ENCODE data around the gene MMP20.

DNA sequence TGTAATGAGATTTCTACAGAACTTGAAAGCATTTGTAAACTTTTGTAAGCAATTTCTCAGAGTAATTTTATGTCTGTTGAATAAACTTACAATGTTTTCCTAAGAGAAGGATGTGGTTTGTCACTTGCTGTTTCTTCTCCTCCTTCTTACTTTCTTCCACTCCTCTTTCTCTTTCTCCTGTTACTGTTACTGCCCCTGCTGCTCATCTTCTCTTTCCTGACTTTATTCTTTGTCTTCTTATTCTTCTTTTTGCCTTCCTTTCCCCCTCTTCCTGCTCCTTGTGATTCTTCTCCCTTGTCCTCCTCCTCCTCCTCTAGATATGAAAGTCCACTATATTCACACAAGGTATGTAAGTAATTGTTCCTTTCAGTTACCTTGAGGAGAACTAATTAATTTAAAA, 63.5 kb downstream of the MMP20 start:
- no peak for TF ChIP-seq CREB1 (CRISPR knock-in tag; IDR thresholded peaks at IDR 0.05; ENCODE audit: low read depth)
- TF ChIP-seq, protein P1, sequence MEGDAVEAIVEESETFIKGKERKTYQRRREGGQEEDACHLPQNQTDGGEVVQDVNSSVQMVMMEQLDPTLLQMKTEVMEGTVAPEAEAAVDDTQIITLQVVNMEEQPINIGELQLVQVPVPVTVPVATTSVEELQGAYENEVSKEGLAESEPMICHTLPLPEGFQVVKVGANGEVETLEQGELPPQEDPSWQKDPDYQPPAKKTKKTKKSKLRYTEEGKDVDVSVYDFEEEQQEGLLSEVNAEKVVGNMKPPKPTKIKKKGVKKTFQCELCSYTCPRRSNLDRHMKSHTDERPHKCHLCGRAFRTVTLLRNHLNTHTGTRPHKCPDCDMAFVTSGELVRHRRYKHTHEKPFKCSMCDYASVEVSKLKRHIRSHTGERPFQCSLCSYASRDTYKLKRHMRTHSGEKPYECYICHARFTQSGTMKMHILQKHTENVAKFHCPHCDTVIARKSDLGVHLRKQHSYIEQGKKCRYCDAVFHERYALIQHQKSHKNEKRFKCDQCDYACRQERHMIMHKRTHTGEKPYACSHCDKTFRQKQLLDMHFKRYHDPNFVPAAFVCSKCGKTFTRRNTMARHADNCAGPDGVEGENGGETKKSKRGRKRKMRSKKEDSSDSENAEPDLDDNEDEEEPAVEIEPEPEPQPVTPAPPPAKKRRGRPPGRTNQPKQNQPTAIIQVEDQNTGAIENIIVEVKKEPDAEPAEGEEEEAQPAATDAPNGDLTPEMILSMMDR (conservative IDR thresholded peaks at IDR 0.05; ENCODE audit: low read depth in 2 of 2) = no peak
- no peak for TF ChIP-seq JUNB (IDR thresholded peaks at IDR 0.05; ENCODE audit: unreplicated experiment)
- TF ChIP-seq, protein P2, sequence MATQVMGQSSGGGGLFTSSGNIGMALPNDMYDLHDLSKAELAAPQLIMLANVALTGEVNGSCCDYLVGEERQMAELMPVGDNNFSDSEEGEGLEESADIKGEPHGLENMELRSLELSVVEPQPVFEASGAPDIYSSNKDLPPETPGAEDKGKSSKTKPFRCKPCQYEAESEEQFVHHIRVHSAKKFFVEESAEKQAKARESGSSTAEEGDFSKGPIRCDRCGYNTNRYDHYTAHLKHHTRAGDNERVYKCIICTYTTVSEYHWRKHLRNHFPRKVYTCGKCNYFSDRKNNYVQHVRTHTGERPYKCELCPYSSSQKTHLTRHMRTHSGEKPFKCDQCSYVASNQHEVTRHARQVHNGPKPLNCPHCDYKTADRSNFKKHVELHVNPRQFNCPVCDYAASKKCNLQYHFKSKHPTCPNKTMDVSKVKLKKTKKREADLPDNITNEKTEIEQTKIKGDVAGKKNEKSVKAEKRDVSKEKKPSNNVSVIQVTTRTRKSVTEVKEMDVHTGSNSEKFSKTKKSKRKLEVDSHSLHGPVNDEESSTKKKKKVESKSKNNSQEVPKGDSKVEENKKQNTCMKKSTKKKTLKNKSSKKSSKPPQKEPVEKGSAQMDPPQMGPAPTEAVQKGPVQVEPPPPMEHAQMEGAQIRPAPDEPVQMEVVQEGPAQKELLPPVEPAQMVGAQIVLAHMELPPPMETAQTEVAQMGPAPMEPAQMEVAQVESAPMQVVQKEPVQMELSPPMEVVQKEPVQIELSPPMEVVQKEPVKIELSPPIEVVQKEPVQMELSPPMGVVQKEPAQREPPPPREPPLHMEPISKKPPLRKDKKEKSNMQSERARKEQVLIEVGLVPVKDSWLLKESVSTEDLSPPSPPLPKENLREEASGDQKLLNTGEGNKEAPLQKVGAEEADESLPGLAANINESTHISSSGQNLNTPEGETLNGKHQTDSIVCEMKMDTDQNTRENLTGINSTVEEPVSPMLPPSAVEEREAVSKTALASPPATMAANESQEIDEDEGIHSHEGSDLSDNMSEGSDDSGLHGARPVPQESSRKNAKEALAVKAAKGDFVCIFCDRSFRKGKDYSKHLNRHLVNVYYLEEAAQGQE (IDR thresholded peaks at IDR 0.05; ENCODE audit: unreplicated experiment) = no peak
- no peak for TF ChIP-seq EZH2 (IDR thresholded peaks at IDR 0.05; ENCODE audit: low read depth, unreplicated experiment)
- TF ChIP-seq, protein P3, sequence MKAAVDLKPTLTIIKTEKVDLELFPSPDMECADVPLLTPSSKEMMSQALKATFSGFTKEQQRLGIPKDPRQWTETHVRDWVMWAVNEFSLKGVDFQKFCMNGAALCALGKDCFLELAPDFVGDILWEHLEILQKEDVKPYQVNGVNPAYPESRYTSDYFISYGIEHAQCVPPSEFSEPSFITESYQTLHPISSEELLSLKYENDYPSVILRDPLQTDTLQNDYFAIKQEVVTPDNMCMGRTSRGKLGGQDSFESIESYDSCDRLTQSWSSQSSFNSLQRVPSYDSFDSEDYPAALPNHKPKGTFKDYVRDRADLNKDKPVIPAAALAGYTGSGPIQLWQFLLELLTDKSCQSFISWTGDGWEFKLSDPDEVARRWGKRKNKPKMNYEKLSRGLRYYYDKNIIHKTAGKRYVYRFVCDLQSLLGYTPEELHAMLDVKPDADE (IDR thresholded peaks at IDR 0.05) = no peak
- TF ChIP-seq EZH2phosphoT487 (IDR thresholded peaks at IDR 0.05; ENCODE audit: unreplicated experiment) = no peak
- TF ChIP-seq POLR2AphosphoS5 (IDR thresholded peaks at IDR 0.05; ENCODE audit: low read depth) = no peak
- TF ChIP-seq ZNF331 (CRISPR knock-in tag; IDR thresholded peaks at IDR 0.05; ENCODE audit: low read depth) = no peak
- no peak for TF ChIP-seq NANOG (IDR thresholded peaks at IDR 0.05; ENCODE audit: borderline replicate concordance)
- no peak for TF ChIP-seq STAT1 (IDR thresholded peaks at IDR 0.05; ENCODE audit: unreplicated experiment)
- TF ChIP-seq, protein P4, sequence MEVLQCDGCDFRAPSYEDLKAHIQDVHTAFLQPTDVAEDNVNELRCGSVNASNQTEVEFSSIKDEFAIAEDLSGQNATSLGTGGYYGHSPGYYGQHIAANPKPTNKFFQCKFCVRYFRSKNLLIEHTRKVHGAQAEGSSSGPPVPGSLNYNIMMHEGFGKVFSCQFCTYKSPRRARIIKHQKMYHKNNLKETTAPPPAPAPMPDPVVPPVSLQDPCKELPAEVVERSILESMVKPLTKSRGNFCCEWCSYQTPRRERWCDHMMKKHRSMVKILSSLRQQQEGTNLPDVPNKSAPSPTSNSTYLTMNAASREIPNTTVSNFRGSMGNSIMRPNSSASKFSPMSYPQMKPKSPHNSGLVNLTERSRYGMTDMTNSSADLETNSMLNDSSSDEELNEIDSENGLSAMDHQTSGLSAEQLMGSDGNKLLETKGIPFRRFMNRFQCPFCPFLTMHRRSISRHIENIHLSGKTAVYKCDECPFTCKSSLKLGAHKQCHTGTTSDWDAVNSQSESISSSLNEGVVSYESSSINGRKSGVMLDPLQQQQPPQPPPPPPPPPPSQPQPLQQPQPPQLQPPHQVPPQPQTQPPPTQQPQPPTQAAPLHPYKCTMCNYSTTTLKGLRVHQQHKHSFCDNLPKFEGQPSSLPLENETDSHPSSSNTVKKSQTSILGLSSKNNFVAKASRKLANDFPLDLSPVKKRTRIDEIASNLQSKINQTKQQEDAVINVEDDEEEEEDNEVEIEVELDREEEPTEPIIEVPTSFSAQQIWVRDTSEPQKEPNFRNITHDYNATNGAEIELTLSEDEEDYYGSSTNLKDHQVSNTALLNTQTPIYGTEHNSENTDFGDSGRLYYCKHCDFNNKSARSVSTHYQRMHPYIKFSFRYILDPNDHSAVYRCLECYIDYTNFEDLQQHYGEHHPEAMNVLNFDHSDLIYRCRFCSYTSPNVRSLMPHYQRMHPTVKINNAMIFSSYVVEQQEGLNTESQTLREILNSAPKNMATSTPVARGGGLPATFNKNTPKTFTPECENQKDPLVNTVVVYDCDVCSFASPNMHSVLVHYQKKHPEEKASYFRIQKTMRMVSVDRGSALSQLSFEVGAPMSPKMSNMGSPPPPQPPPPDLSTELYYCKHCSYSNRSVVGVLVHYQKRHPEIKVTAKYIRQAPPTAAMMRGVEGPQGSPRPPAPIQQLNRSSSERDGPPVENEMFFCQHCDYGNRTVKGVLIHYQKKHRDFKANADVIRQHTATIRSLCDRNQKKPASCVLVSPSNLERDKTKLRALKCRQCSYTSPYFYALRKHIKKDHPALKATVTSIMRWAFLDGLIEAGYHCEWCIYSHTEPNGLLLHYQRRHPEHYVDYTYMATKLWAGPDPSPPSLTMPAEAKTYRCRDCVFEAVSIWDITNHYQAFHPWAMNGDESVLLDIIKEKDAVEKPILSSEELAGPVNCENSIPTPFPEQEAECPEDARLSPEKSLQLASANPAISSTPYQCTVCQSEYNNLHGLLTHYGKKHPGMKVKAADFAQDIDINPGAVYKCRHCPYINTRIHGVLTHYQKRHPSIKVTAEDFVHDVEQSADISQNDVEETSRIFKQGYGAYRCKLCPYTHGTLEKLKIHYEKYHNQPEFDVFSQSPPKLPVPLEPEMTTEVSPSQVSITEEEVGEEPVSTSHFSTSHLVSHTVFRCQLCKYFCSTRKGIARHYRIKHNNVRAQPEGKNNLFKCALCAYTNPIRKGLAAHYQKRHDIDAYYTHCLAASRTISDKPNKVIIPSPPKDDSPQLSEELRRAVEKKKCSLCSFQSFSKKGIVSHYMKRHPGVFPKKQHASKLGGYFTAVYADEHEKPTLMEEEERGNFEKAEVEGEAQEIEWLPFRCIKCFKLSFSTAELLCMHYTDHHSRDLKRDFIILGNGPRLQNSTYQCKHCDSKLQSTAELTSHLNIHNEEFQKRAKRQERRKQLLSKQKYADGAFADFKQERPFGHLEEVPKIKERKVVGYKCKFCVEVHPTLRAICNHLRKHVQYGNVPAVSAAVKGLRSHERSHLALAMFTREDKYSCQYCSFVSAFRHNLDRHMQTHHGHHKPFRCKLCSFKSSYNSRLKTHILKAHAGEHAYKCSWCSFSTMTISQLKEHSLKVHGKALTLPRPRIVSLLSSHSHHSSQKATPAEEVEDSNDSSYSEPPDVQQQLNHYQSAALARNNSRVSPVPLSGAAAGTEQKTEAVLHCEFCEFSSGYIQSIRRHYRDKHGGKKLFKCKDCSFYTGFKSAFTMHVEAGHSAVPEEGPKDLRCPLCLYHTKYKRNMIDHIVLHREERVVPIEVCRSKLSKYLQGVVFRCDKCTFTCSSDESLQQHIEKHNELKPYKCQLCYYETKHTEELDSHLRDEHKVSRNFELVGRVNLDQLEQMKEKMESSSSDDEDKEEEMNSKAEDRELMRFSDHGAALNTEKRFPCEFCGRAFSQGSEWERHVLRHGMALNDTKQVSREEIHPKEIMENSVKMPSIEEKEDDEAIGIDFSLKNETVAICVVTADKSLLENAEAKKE (CRISPR knock-in tag; IDR thresholded peaks at IDR 0.05) = no peak
- no peak for TF ChIP-seq ZNF114 (CRISPR knock-in tag; IDR thresholded peaks at IDR 0.05)
